DOHH2 (cell line): ENCODE data around the gene SCT.
A peak's percentile ranks its signal among the peaks of the same experiment; 100 is the strongest.

Experiments
- H3F3A ChIP-seq: fragments of 200-600 bp; sonication (generic), shearing (Covaris generic); 2 replicates; pipeline ENCODE4 v1.6.0; 2016; ENCODE audit warnings: antibody characterized with exemption, mild to moderate bottlenecking; ENCODE audit not compliant: control insufficient read depth, insufficient read depth
- H3K27ac ChIP-seq: fragments of 200-600 bp; sonication (generic); 2 replicates; pipeline ENCODE4 v1.5.1; 2014; ENCODE audit warnings: low read depth, mild to moderate bottlenecking, low read length, moderate library complexity
- H3K27me3 ChIP-seq: fragments of 200-600 bp; sonication (generic); 2 replicates; pipeline ENCODE4 v1.6.1; 2014; ENCODE audit warnings: mild to moderate bottlenecking, low read length, mixed read lengths; ENCODE audit not compliant: control insufficient read depth
- H3K36me3 ChIP-seq: fragments of 200-600 bp; sonication (generic); 2 replicates; pipeline ENCODE4 v1.6.1; 2014; ENCODE audit warnings: mild to moderate bottlenecking, low read length, moderate library complexity, mixed read lengths; ENCODE audit not compliant: control insufficient read depth
- H3K4me1 ChIP-seq: fragments of 200-600 bp; sonication (generic); 2 replicates; pipeline ENCODE4 v1.6.1; 2014; ENCODE audit warnings: mild to moderate bottlenecking, low read length, mixed read lengths; ENCODE audit not compliant: control insufficient read depth
- H3K4me2 ChIP-seq: fragments of 200-600 bp; sonication (generic); 2 replicates; pipeline ENCODE4 v1.6.0; 2014; ENCODE audit warnings: mild to moderate bottlenecking, low read length, moderate library complexity
- H3K4me3 ChIP-seq: fragments of 200-600 bp; sonication (generic); 2 replicates; pipeline ENCODE4 v1.5.1; 2014; ENCODE audit warnings: mild to moderate bottlenecking, low read length, mixed read lengths
- H3K79me2 ChIP-seq: fragments of 200-600 bp; sonication (generic); 2 replicates; pipeline ENCODE4 v1.6.1; 2014; ENCODE audit warnings: mild to moderate bottlenecking, low read length, mixed read lengths; ENCODE audit not compliant: control insufficient read depth
- H3K9me2 ChIP-seq: fragments of 200-600 bp; sonication (generic); replicated peaks from 2 replicates; pipeline ENCODE4 v1.6.1; 2014; ENCODE audit warnings: mild to moderate bottlenecking, low read length, mixed read lengths; ENCODE audit not compliant: control insufficient read depth
- H3K9me3 ChIP-seq: fragments of 200-600 bp; sonication (generic); 2 replicates; pipeline ENCODE4 v1.6.1; 2014; ENCODE audit warnings: antibody characterized with exemption, low read length, mixed read lengths; ENCODE audit not compliant: control insufficient read depth, insufficient read depth
- H4K20me1 ChIP-seq: fragments of 200-600 bp; sonication (generic); 2 replicates; pipeline ENCODE4 v1.6.0; 2014; ENCODE audit warnings: low read depth, mild to moderate bottlenecking, antibody characterized with exemption, low read length, moderate library complexity; ENCODE audit not compliant: control insufficient read depth, insufficient read depth
- EZH2phosphoT487 ChIP-seq: fragments of 200-600 bp; sonication (generic); IDR thresholded peaks from 2 replicates; pipeline ENCODE4 v1.6.1; 2017; ENCODE audit warnings: borderline replicate concordance, mild to moderate bottlenecking, antibody characterized with exemption, low read length, moderate library complexity, mixed read lengths
- TF ChIP-seq, protein P1 (sequence below): fragments of 200-600 bp; sonication (generic); IDR thresholded peaks from one replicate; pipeline ENCODE4 v1.5.1; 2014; ENCODE audit warnings: antibody characterized with exemption, mild to moderate bottlenecking, low read depth, low read length; ENCODE audit not compliant: poor library complexity, severe bottlenecking

SCT gene

DNA sequence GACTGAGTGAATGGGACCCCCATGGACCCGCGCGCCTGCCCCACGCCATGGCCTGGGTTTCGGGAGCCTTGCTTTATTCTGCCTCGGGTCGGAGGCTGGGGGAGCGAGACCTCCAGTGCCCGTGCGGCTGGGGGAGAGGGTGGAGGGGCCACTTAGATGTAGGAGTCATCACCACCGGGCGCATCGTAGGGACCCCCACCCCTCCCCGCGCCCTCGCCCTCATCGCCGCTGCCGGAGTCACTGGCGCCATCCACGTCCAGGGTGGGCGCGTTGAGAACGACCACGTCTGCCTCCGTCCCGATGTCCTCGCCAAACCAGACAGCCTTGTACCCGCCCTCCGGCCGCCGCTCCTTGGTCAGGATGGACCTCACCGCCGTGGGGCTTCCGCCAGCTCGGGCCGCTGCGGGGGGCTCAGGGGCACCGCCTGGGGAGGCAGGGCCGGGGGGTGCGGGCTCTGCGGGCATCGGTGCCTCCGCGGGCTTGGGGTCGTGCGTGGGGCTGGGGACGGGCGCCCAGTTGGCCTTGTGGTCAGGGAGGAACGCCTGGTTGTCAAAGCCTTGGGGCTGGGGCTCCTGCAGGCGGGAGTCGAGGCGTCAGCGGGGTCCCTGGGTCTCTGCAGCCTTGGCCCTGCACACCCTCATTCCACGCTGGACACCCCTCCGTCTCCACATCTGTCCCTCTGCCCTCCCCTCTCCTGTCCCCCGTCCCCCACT, 9.6 kb downstream of the SCT start:
- Histone ChIP-seq H3K4me2 (no peak overlapping the region), H3K4me1 (peaks cover 31% of the 10 kb centered on the region), H4K20me1 (peaks cover 8% of the 10 kb centered on the region), H3F3A (peaks cover 4% of the 10 kb centered on the region; the same call in 1 of the 2 replicates), H3K79me2 (peaks cover 6% of the 10 kb centered on the region), H3K27ac (no peak overlapping the region), H3K9me3 (no peaks in the 10 kb centered on the region), H3K4me3 (no peak overlapping the region), H3K9me2 (no peaks in the 10 kb centered on the region), H3K36me3 (peaks cover 20% of the 10 kb centered on the region), H3K27me3 (no peaks in the 10 kb centered on the region)
- TF ChIP-seq, protein P1, sequence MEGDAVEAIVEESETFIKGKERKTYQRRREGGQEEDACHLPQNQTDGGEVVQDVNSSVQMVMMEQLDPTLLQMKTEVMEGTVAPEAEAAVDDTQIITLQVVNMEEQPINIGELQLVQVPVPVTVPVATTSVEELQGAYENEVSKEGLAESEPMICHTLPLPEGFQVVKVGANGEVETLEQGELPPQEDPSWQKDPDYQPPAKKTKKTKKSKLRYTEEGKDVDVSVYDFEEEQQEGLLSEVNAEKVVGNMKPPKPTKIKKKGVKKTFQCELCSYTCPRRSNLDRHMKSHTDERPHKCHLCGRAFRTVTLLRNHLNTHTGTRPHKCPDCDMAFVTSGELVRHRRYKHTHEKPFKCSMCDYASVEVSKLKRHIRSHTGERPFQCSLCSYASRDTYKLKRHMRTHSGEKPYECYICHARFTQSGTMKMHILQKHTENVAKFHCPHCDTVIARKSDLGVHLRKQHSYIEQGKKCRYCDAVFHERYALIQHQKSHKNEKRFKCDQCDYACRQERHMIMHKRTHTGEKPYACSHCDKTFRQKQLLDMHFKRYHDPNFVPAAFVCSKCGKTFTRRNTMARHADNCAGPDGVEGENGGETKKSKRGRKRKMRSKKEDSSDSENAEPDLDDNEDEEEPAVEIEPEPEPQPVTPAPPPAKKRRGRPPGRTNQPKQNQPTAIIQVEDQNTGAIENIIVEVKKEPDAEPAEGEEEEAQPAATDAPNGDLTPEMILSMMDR: no peak
- no peak for TF ChIP-seq EZH2phosphoT487

DNA sequence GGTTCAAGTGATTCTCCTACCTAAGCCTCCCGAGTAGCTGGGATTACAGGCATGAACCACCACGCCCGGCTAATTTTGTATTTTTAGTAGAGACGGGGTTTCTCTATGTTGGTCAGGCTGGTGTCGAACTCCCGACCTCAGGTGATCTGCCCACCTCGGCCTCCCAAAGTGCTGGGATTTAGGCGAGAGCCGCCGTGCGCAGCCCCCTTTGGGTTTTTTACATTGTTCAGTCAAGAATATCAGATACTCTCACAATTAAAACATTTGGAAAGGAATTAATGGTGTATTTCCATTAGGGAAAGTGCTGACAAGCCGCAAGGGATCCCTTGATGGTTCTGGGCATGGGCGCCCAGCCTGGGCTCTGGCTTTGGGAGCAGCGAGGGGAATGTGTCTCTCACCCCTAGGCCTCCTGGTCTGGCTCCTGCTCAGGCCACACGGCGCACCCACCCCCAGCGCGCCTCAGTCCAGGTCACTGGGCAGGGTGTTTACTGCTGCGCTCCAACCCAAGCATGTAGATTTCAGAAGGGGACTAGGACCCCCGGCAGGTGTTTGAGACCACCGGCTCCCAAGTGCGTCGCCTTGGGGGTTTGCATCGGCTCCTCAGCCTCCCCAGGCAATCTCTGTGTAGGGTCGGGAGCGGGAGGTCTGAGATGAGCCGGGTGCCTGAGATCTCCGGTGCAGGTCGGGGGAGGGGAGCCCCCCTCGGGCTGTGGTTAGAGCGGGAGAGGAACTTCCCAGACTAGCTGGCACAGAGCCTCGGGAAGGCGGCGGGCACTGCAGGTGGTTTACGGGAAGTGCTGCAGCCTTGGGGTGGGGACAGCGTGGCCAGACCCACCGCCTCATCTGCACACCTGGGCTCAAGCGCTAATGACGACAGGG, 10.4 kb downstream of the SCT start:
- peaks cover 10% of the 10 kb centered on the region; the same call in 1 of the 2 replicates for H3F3A ChIP-seq
- H3K9me3 ChIP-seq: no peaks in the 10 kb centered on the region
- peak overlapping the region; percentile 73 for H3K27ac ChIP-seq
- H4K20me1 ChIP-seq: peaks cover 8% of the 10 kb centered on the region
- H3K27me3 ChIP-seq: no peaks in the 10 kb centered on the region
- H3K36me3 ChIP-seq: peaks cover 27% of the 10 kb centered on the region
- peaks cover 6% of the 10 kb centered on the region for H3K79me2 ChIP-seq
- H3K4me1 ChIP-seq: peaks cover 31% of the 10 kb centered on the region
- H3K4me3 ChIP-seq: peak overlapping the region; percentile 84
- no peaks in the 10 kb centered on the region for H3K9me2 ChIP-seq
- TF ChIP-seq EZH2phosphoT487: no peak
- TF ChIP-seq, protein P1: no peak
- H3K4me2 ChIP-seq: peak overlapping the region; percentile 98

DNA sequence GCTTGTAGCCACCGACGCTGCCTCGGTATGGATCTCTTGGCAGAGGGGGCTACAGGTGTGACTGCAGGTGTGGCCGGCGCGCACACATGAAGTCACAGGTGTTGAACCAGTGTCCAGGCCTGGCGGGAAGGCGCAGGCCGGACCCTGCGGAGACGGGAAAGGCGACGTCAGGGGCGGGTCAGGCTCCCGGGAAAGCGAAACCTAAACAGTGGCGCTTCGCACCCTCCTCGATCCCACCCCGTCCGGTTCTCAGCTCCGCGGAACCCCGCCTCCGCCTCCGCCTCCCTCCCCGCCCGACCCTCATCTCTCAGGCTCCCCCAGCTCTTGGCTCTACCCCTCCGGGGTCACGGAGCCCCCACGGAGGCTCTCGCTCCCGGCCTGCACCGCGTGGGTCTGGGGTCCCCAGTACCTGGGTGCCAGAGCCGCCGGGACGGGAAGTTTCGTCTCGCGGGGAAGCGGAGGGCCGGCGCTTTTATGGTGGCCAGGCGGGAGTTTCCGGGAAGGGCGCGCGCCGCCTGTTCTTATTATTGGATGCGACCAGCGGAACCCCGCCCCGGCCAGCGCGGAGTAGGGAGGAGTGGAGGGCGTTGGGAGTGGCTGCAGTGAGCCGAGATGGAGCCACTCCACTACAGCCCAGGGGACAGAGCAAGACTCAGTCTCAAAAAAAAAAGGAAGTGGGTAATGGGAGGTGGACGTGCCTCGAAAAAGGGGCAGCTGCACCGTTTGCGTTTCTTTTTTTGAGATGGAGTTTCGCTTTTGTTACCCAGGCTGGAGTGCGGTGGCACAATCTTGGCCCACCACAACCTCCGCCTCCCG, 11.3 kb downstream of the SCT start, which contains the start of gene IRF7:
Gene IRF7 (minus strand): TSS at position 447 of the 816 bp plus-strand sequence. CDS start 586 bp downstream, outside the sequence.
- Histone ChIP-seq H3K79me2 (peaks cover 6% of the 10 kb centered on the region), H4K20me1 (peaks cover 8% of the 10 kb centered on the region), H3K36me3 (peaks cover 34% of the 10 kb centered on the region), H3F3A (peaks cover 10% of the 10 kb centered on the region; the same call in 1 of the 2 replicates), H3K4me1 (peaks cover 31% of the 10 kb centered on the region), H3K4me3 (peak within 1 kb of the TSS; percentile 84), H3K9me3 (no peaks in the 10 kb centered on the region), H3K9me2 (no peaks in the 10 kb centered on the region), H3K27me3 (no peaks in the 10 kb centered on the region), H3K4me2 (peak within 1 kb of the TSS; percentile 98), H3K27ac (peak within 1 kb of the TSS; percentile 73)
- TF ChIP-seq, protein P1: no peak
- no peak for TF ChIP-seq EZH2phosphoT487
